ENCODE measurements around the gene CCDC40. TPM values are rescaled to one million over a fixed set of nuclear protein-coding genes. Genes with fewer than 3 reads are reported as not detected.

CCDC40 gene
- total and polyA plus RNA-seq, 10 of the 15 experiments (the other 5 are each of a cell fraction or from before 2014, with no cell fraction given), result 0.06 to 0.10 TPM; not detected in 8

GRCh38 chr17:80008848-80009247 is 27.6 kb upstream of the CCDC40 start (continued):
- no peak for TF ChIP-seq E4F1 (IDR thresholded peaks at IDR 0.05; ENCODE audit: borderline replicate concordance, partially characterized antibody)
- no peak for TF ChIP-seq ZBED1 (IDR thresholded peaks at IDR 0.05; ENCODE audit: borderline replicate concordance)

GRCh38 chr17:80009391-80010282 is 26.8 kb upstream of the CCDC40 start:
- BruUV-seq (replicated peaks), result no TSS peak
- Histone ChIP-seq H3K27me3 (replicated peaks in 1 of 2; ENCODE audit: control insufficient read depth in 2 of 2, insufficient read depth in 2 of 2, low read length in 1 of 2) (no peaks in the 10 kb centered on the region; a peak in 1 of 4 replicates), H3K9ac (ENCODE audit: control insufficient read depth, insufficient read depth, low read length) (no peak overlapping the region), H3K79me2 (ENCODE audit: control insufficient read depth, insufficient read depth, low read length) (no peaks in the 10 kb centered on the region), H4K20me1 (ENCODE audit: control insufficient read depth, insufficient read depth) (no peaks in the 10 kb centered on the region), H3K9me3 (replicated peaks; ENCODE audit: control insufficient read depth, insufficient read depth, low read length) (no peaks in the 10 kb centered on the region; the same call in 2 of the 3 replicates), H3K4me3 (no peak overlapping the region), H3K27ac (ENCODE audit: control insufficient read depth, insufficient read depth) (no peak overlapping the region), H2AFZ (ENCODE audit: control insufficient read depth, low read depth, low read length) (no peak overlapping the region), H3K4me1 (ENCODE audit: control insufficient read depth, insufficient read depth, low read length) (no peaks in the 10 kb centered on the region), H3K4me2 (ENCODE audit: control insufficient read depth, insufficient read depth) (no peak overlapping the region), H3K36me3 (ENCODE audit: control insufficient read depth in 2 of 2, insufficient read depth in 2 of 2, low read length in 1 of 2) (no peaks in the 10 kb centered on the region)
- ChIA-PET RAD21 (ENCODE audit: unreplicated experiment) (no interaction called here), POLR2A (no interaction called here), CTCF (interaction anchor here (0.6 to 2.6 kb wide), 10 partner anchors 10 to 1790 kb away, joined by 3 to 13 read pairs (median 3); partner anchors contain the start of gene GAA), SMC1A (ENCODE audit: uncharacterized antibody, unreplicated experiment) (no interaction called here)
- ATAC-seq (no peak), DNase-seq (ENCODE audit: low read depth, low spot score) (no peak), FAIRE-seq (no peak)
- TF ChIP-seq BHLHE40 (IDR thresholded peaks at IDR 0.05; ENCODE audit: borderline replicate concordance in 1 of 2, low read depth in 2 of 2, low read length in 1 of 2), result peak in 1 of 2 experiments; percentile 22; a peak in 1 of 4 replicates
- TF ChIP-seq ZNF217 (IDR thresholded peaks at IDR 0.05), result no peak
- in situ Hi-C loops (cut with MboI), result no loop called here
- intact Hi-C loops (cut with micrococcal nuclease; ENCODE audit: unreplicated experiment), result no loop called here
- WGBS (ENCODE audit: insufficient coverage, insufficient replicate concordance, low lambda C conversion rate, missing lambda C conversion rate), result 72% methylated on average over 34 of the region's 34 CpGs
